Osteocyte (in vitro differentiated cells): ENCODE results near the gene CHRNB2. TPM values are rescaled to one million over a fixed set of nuclear protein-coding genes. Genes with fewer than 3 reads are reported as not detected.

Experiments
- DNase-seq: peaks from one replicate; pipeline ENCODE4 v3.0.0; 2021; ENCODE audit warnings: mixed read lengths; ENCODE audit not compliant: unreplicated experiment; ENCODE audit errors: extremely low spot score
- H3K27ac Mint-ChIP-seq: one replicate; pipeline ENCODE4 v1.8.0; 2021; ENCODE audit warnings: mild to moderate bottlenecking, mixed read lengths; ENCODE audit not compliant: unreplicated experiment
- H3K27me3 Mint-ChIP-seq: one replicate; pipeline ENCODE4 v1.8.0; 2021; ENCODE audit warnings: mixed read lengths; ENCODE audit not compliant: unreplicated experiment
- H3K36me3 Mint-ChIP-seq: one replicate; pipeline ENCODE4 v1.8.0; 2021; ENCODE audit warnings: mixed read lengths; ENCODE audit not compliant: unreplicated experiment
- H3K4me1 Mint-ChIP-seq: one replicate; pipeline ENCODE4 v1.8.0; 2021; ENCODE audit warnings: mixed read lengths; ENCODE audit not compliant: unreplicated experiment
- H3K4me3 Mint-ChIP-seq: one replicate; pipeline ENCODE4 v1.8.0; 2021; ENCODE audit warnings: mild to moderate bottlenecking, moderate library complexity, mixed read lengths; ENCODE audit not compliant: unreplicated experiment
- H3K9me3 Mint-ChIP-seq: one replicate; pipeline ENCODE4 v1.8.0; 2021; ENCODE audit warnings: mixed read lengths; ENCODE audit not compliant: unreplicated experiment
- CTCF ChIP-seq: fragments of 200-600 bp; sonication (generic); IDR thresholded peaks from 2 replicates; pipeline ENCODE4 v1.5.0; 2021; ENCODE audit warnings: antibody characterized with exemption, mild to moderate bottlenecking, moderate library complexity
- total RNA-seq: library from RNA; stranded (reverse); gene quantifications from 2 replicates; pipeline ENCODE4 v1.2.1, GENCODE V29; 2021

The CHRNB2 gene
- total RNA-seq, 1 donor from 2014 or later, result 0.27 TPM

GRCh38 chr1:154579374-154579773 is 11.8 kb downstream of the CHRNB2 start:
- DNase-seq, result no peak
- TF ChIP-seq CTCF, result no peak
- no peak overlapping the region for H3K27ac Mint-ChIP-seq
- no peaks in the 10 kb centered on the region for H3K27me3 Mint-ChIP-seq
- H3K36me3 Mint-ChIP-seq, result peaks cover 43% of the 10 kb centered on the region
- H3K4me1 Mint-ChIP-seq, result peaks cover 4% of the 10 kb centered on the region
- H3K9me3 Mint-ChIP-seq, result no peaks in the 10 kb centered on the region
- no peak overlapping the region for H3K4me3 Mint-ChIP-seq

- no peak for TF ChIP-seq CTCF
- no peak overlapping the region for H3K4me3 Mint-ChIP-seq
Observed at GRCh38 chr1:154581766-154582165, 14.2 kb downstream of the CHRNB2 start.

GRCh38 chr1:154582885-154583284 is 15.3 kb downstream of the CHRNB2 start:
- TF ChIP-seq CTCF, result no peak
- Mint-ChIP-seq H3K4me3 (no peak overlapping the region), H3K27ac (no peak overlapping the region), H3K27me3 (no peaks in the 10 kb centered on the region), H3K36me3 (peaks cover 76% of the 10 kb centered on the region), H3K9me3 (no peaks in the 10 kb centered on the region), H3K4me1 (peaks cover 4% of the 10 kb centered on the region)
- no peak for DNase-seq

More at GRCh38 chr1:154581766-154582165, 14.2 kb downstream of the CHRNB2 start:
- H3K36me3 Mint-ChIP-seq, result peaks cover 66% of the 10 kb centered on the region
- no peaks in the 10 kb centered on the region for H3K27me3 Mint-ChIP-seq
- no peak overlapping the region for H3K27ac Mint-ChIP-seq
- H3K4me1 Mint-ChIP-seq, result peaks cover 4% of the 10 kb centered on the region
- no peak for DNase-seq
- H3K9me3 Mint-ChIP-seq, result no peaks in the 10 kb centered on the region

GRCh38 chr1:154583773-154584172 is 16.2 kb downstream of the CHRNB2 start:
- Mint-ChIP-seq H3K36me3 (peaks cover 78% of the 10 kb centered on the region), H3K27me3 (no peaks in the 10 kb centered on the region), H3K27ac (peak overlapping the region; percentile 25), H3K4me1 (peaks cover 4% of the 10 kb centered on the region), H3K4me3 (no peak overlapping the region), H3K9me3 (no peaks in the 10 kb centered on the region)
- DNase-seq, result no peak
- TF ChIP-seq CTCF, result no peak

GRCh38 chr1:154584267-154584994 is 16.9 kb downstream of the CHRNB2 start:
- Mint-ChIP-seq H3K9me3 (no peaks in the 10 kb centered on the region), H3K4me1 (peaks cover 4% of the 10 kb centered on the region), H3K27me3 (no peaks in the 10 kb centered on the region), H3K36me3 (peaks cover 77% of the 10 kb centered on the region), H3K27ac (no peak overlapping the region), H3K4me3 (no peak overlapping the region)
- no peak for TF ChIP-seq CTCF
- no peak for DNase-seq
